Panc1 (cell line): ENCODE measurements around the gene ATP6V1F.

Experiments
- POLR2AphosphoS5 ChIP-seq: IDR thresholded peaks from 2 replicates; pipeline ENCODE4 v1.6.1; 2012; ENCODE audit warnings: mild to moderate bottlenecking, low read depth, low read length, moderate library complexity
- SIN3A ChIP-seq: IDR thresholded peaks from 2 replicates; pipeline ENCODE4 v1.6.1; 2012; ENCODE audit warnings: low read depth, mild to moderate bottlenecking, low read length, moderate library complexity, borderline replicate concordance; ENCODE audit not compliant: insufficient read depth
- TCF7L2 ChIP-seq: IDR thresholded peaks from 2 replicates; pipeline ENCODE4 v1.6.1; 2011; ENCODE audit warnings: mild to moderate bottlenecking, low read depth, low read length, inconsistent platforms
- TF ChIP-seq, protein P1 (sequence below): fragments of 450-650 bp; IDR thresholded peaks from 2 replicates; pipeline ENCODE4 v1.5.1; 2017; ENCODE audit warnings: mild to moderate bottlenecking
- TF ChIP-seq, protein P2 (sequence below), 2 experiments: IDR thresholded peaks; 2 replicates each; pipeline ENCODE4 v1.6.1; 2011 to 2012; ENCODE audit warnings: low read depth in 2 of 2, control low read depth in 1 of 2, low read length in 1 of 2, mild to moderate bottlenecking in 1 of 2, moderate library complexity in 1 of 2; ENCODE audit not compliant: insufficient read depth in 1 of 2

DNA sequence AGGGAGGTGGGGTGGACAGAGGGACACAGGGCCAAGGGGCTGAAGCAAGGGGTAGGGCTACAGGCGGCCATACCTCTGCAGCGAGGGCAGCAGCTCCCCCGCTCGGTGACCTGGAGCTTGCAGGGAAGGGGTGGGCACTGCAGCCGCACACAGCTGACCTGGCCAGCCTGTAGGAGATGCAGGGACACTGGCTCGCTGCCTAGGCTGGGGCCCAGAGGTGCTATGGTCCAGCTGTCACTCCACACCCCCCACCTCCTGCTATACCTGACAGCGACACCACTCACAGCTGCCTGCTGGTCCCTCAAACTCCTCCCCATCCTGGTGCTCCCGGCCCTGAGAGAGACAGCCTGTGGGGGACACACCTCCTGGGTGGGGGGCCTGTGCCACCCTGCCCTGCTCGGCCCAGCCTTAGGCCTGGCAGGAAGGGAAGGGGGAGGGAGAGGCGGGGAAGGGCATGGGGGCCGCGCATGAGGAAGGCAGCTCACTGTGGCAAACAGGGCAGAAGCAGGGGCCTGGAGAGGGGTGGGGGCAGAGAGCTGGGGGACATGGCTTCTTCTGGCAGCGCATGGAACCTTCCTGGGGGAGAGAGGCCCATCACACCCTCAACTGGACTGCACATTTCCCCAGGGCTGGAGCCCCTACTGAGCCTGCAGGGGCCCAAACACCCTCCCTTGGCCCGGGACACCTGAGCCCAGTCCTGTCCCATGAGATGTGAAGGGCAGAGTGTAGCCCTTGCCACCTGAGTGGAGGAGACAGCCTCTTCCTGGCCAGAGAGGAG, 23.9 kb downstream of the ATP6V1F start:
- TF ChIP-seq POLR2AphosphoS5 = no peak
- no peak for TF ChIP-seq TCF7L2
- TF ChIP-seq, protein P1, sequence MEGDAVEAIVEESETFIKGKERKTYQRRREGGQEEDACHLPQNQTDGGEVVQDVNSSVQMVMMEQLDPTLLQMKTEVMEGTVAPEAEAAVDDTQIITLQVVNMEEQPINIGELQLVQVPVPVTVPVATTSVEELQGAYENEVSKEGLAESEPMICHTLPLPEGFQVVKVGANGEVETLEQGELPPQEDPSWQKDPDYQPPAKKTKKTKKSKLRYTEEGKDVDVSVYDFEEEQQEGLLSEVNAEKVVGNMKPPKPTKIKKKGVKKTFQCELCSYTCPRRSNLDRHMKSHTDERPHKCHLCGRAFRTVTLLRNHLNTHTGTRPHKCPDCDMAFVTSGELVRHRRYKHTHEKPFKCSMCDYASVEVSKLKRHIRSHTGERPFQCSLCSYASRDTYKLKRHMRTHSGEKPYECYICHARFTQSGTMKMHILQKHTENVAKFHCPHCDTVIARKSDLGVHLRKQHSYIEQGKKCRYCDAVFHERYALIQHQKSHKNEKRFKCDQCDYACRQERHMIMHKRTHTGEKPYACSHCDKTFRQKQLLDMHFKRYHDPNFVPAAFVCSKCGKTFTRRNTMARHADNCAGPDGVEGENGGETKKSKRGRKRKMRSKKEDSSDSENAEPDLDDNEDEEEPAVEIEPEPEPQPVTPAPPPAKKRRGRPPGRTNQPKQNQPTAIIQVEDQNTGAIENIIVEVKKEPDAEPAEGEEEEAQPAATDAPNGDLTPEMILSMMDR = no peak
- TF ChIP-seq, protein P2, sequence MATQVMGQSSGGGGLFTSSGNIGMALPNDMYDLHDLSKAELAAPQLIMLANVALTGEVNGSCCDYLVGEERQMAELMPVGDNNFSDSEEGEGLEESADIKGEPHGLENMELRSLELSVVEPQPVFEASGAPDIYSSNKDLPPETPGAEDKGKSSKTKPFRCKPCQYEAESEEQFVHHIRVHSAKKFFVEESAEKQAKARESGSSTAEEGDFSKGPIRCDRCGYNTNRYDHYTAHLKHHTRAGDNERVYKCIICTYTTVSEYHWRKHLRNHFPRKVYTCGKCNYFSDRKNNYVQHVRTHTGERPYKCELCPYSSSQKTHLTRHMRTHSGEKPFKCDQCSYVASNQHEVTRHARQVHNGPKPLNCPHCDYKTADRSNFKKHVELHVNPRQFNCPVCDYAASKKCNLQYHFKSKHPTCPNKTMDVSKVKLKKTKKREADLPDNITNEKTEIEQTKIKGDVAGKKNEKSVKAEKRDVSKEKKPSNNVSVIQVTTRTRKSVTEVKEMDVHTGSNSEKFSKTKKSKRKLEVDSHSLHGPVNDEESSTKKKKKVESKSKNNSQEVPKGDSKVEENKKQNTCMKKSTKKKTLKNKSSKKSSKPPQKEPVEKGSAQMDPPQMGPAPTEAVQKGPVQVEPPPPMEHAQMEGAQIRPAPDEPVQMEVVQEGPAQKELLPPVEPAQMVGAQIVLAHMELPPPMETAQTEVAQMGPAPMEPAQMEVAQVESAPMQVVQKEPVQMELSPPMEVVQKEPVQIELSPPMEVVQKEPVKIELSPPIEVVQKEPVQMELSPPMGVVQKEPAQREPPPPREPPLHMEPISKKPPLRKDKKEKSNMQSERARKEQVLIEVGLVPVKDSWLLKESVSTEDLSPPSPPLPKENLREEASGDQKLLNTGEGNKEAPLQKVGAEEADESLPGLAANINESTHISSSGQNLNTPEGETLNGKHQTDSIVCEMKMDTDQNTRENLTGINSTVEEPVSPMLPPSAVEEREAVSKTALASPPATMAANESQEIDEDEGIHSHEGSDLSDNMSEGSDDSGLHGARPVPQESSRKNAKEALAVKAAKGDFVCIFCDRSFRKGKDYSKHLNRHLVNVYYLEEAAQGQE (IDR thresholded peaks at IDR 0.05; ENCODE audit: insufficient read depth in 1 of 2, low read depth in 2 of 2, low read length in 1 of 2) = no peak
- TF ChIP-seq SIN3A = no peak
